ENCODE measurements around the gene NACC1.
A peak's percentile ranks its signal among the peaks of the same experiment; 100 is the strongest.
"Not testable (repeated sequence)": the region's sequence is repeated elsewhere in the genome, so short reads cannot be mapped to it uniquely, and the experiment has no call there.

The NACC1 gene

DNA sequence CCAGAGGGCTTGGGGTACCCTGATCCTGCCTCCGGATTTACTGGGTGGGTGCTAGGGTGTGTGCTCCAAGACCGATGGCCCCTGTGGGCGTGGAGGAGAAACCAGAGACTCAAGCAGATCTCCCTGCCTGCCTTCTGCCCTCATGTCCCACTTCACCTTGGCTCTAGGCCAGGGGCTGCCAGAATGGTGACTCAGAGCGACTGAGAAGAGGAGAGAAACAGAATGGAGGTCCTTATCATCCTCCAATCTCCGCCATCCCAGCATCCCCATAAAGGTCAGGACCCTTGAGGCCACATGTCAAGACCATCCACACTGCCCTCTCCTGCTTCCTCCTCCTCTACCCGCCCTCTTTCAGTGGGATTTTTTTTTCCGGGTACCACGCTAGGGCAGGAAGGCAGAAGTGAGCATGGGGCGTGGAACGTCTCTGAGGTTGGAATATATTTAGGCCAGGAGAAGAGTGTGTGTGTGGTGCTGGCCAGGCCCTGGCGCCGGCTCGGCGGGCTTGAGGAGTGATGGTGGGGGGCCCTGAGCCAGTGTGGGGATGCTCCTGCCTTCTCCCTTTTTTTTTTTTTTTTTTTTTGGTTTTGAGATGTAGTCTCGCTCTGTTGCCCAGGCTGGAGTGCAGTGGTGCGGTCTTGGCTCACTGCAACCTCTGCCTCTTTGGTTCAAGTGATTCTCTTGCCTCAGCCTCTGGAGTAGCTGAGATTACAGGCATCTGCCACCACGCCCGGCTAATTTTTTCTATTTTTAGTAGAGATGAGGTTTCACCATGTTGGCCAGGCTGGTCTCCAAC, 54.5 kb downstream of the NACC1 start:
- ChIA-PET POLR2A (no interaction called here), CTCF (no interaction called here)
- TF ChIP-seq, protein P1, sequence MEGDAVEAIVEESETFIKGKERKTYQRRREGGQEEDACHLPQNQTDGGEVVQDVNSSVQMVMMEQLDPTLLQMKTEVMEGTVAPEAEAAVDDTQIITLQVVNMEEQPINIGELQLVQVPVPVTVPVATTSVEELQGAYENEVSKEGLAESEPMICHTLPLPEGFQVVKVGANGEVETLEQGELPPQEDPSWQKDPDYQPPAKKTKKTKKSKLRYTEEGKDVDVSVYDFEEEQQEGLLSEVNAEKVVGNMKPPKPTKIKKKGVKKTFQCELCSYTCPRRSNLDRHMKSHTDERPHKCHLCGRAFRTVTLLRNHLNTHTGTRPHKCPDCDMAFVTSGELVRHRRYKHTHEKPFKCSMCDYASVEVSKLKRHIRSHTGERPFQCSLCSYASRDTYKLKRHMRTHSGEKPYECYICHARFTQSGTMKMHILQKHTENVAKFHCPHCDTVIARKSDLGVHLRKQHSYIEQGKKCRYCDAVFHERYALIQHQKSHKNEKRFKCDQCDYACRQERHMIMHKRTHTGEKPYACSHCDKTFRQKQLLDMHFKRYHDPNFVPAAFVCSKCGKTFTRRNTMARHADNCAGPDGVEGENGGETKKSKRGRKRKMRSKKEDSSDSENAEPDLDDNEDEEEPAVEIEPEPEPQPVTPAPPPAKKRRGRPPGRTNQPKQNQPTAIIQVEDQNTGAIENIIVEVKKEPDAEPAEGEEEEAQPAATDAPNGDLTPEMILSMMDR (IDR thresholded peaks at IDR 0.05; ENCODE audit: control extremely low read depth, extremely low read depth, low read depth, missing control alignments), result no peak
- peak; percentile 26 for DNase-seq (ENCODE audit: extremely low spot score)

DNA sequence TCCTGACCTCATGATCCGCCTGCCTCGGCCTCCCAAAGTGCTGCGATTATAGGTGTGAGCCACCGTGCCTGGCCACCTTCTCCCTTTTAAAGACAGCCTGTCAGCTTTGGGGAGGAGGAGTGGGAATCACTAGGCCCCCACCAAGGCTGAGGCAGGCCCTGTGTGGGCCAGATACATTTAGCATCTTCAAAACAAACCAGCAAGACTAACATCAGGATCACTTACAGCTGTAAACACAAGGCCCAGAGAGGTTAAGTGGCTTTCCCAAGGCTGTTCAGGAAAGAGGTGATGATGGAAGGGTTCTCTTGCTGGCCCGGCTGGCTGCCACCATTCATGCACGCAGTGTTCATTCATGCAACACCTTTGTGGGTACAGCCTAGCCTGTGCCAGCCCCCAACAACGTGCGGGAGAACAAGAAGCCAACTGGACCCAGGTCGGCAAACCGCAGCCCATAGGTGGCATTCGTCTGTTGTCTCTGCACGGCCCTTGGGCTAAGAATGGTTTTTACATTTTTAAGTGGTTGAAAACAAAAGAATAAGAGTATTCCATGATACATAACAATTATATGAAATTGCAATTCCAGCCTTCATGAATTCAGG, 55.2 kb downstream of the NACC1 start:
- ChIA-PET POLR2A (no interaction called here), CTCF (interaction anchor here (1.0 kb wide), 1 partner anchor 9 kb away, joined by 4 read pairs; no protein-coding TSS in a partner anchor)
- DNase-seq (ENCODE audit: extremely low spot score), result no peak
- TF ChIP-seq, protein P1 (IDR thresholded peaks at IDR 0.05; ENCODE audit: control extremely low read depth, extremely low read depth, low read depth, missing control alignments), result no peak

- ChIA-PET CTCF (interaction anchor here (0.8 to 2.4 kb wide), 2 partner anchors 12 to 19 kb away, joined by 3 to 8 read pairs; no protein-coding TSS in a partner anchor), POLR2A (no interaction called here)
- TF ChIP-seq, protein P1 (IDR thresholded peaks at IDR 0.05; ENCODE audit: control extremely low read depth, extremely low read depth, low read depth, missing control alignments), result no peak
- DNase-seq (ENCODE audit: extremely low spot score), result no peak
Observed at GRCh38 chr19:13176345-13176744, 58.3 kb downstream of the NACC1 start.

GRCh38 chr19:13177584-13177983, 59.5 kb downstream of the NACC1 start:
- POLR2A ChIA-PET; DNase-seq (ENCODE audit: extremely low spot score): not testable (repeated sequence)
- CTCF ChIA-PET, result interaction anchor here (2.4 kb wide), 1 partner anchor 18 kb away, joined by 8 read pairs; no protein-coding TSS in a partner anchor

DNA sequence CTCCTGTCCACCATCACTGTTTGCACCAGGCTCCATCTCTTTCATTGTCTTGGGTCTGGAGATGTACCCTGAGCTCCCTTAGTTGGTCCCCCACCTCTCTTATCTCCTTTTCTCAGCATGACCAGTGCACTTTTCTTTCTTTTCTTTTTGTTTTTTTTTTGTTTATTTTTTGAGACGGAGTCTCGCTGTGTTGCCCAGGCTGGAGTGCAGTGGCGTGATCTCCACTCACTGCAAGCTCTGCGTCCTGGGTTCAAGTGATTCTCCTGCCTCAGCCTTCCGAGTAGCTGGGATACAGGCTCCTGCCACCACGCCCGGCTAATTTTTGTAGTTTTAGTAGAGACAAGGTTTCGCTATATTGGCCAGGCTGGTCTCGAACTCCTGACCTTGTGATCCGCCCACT, 60.2 kb downstream of the NACC1 start:
- POLR2A ChIA-PET; DNase-seq (ENCODE audit: extremely low spot score): not testable (repeated sequence)
- CTCF ChIA-PET, result interaction anchor here (0.7 kb wide), 1 partner anchor 8 kb away, joined by 3 read pairs; no protein-coding TSS in a partner anchor

DNA sequence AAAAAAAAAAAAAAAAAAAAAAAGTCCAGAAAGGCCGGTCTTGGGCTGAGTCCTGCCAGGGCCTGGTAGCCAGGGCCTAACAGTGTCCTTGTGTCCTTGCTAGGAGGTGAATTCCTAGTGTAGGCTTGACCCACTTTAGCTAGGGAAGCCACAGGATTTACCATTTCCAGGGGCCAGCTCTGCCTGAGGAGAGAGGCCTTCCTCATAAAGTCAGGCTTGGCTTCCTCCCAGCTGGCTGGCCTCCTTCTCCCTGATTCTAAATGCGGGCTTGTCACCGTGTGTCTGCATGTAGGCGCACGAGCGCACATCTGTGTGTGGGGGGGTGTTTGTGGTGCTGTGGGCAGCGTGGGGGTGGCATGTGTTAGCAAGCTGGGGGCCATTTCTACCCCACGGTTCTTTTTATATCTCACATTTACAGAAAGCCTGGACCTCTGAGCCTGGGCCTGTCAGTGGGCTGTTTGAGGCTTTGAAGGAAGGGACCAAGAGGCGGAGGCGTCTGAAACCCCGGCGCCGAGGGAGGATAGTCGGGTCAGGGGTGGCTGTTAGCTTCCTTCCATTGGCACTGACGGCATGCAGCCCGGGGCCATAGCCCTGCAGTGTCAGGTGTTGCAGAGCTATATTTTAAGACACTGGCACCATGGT, 63.8 kb downstream of the NACC1 start:
- TF ChIP-seq, protein P1 (IDR thresholded peaks at IDR 0.05; ENCODE audit: control extremely low read depth, extremely low read depth, low read depth, missing control alignments), result no peak
- POLR2A ChIA-PET, result interaction anchor here (0.6 to 1.9 kb wide), 2 partner anchors 26 to 29 kb away, joined by 4 to 13 read pairs; no protein-coding TSS in a partner anchor
- DNase-seq (ENCODE audit: extremely low spot score), result peak; percentile 64
- CTCF ChIA-PET, result interaction anchor here (0.6 to 4.9 kb wide), 7 partner anchors 8 to 120 kb away, joined by 3 to 31 read pairs (median 4); no protein-coding TSS in a partner anchor

DNA sequence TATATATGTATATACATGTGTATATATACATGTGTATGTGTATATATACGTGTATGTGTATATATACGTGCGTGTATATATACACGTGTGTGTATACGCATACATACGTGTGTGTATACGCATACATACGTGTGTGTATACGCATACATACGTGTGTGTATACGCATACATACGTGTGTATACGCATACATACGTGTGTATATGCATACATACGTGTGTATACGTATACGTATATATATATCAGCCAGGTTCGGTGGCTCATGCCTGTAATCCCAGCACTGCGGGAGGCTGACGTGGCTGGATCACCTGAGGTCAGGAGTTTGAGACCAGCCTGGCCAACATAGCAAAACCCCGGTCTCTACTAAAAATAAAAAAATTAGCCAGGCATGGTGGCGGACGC, 66.9 kb downstream of the NACC1 start:
- POLR2A ChIA-PET; DNase-seq (ENCODE audit: extremely low spot score); CTCF ChIA-PET: not testable (repeated sequence)

GRCh38 chr19:13185763-13186657, 67.9 kb downstream of the NACC1 start:
- POLR2A ChIA-PET, result interaction anchor here (0.6 kb wide), 1 partner anchor 8 kb away, joined by 8 read pairs; no protein-coding TSS in a partner anchor
- not testable (repeated sequence) for DNase-seq (ENCODE audit: extremely low spot score)
- CTCF ChIA-PET, result interaction anchor here (1.0 to 1.9 kb wide), 2 partner anchors 8 to 9 kb away, joined by 3 to 12 read pairs; no protein-coding TSS in a partner anchor

DNA sequence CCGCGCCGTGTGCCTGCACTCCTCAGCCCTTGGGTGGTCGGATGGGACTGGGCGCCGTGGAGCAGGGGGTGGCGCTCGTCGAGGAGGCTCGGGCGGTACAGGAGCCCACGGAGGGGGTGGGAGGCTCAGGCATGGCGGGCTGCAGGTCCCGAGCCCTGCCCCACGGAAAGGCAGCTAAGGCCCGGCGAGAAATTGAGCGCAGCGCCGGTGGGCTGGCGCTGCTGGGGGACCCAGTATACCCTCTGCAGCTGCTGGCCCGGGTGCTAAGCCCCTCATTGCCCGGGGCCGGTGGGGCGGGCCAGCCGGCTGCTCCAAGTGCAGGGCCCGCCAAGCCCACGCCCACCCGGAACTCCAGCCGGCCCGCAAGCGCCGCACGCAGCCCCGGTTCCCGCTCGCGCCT, 68.6 kb downstream of the NACC1 start:
- DNase-seq (ENCODE audit: extremely low spot score), result not testable (repeated sequence)
- POLR2A ChIA-PET, result interaction anchor here (0.6 kb wide), 1 partner anchor 8 kb away, joined by 8 read pairs; no protein-coding TSS in a partner anchor
- CTCF ChIA-PET, result interaction anchor here (1.0 to 1.9 kb wide), 2 partner anchors 8 kb away, joined by 3 to 12 read pairs; no protein-coding TSS in a partner anchor
